Ureter (tissue), 1 donor: Measurements from ENCODE around the gene ZNF324B. TPM values are rescaled to one million over a fixed set of nuclear protein-coding genes. Genes with fewer than 3 reads are reported as not detected.
"Not testable (repeated sequence)": the region's sequence is repeated elsewhere in the genome, so short reads cannot be mapped to it uniquely, and the experiment has no call there.

Experiments
- DNase-seq: peaks from one replicate; pipeline ENCODE4 v3.0.0-alpha.2; 2020; ENCODE audit warnings: low spot score
- total RNA-seq: library from RNA; stranded (reverse); gene quantifications from one replicate; pipeline ENCODE4 v1.2.4, GENCODE V29; 2023
- donor health status: DM: yes; HTN: yes; CAD: no.

Gene ZNF324B
- 8.1 TPM for total RNA-seq

DNA sequence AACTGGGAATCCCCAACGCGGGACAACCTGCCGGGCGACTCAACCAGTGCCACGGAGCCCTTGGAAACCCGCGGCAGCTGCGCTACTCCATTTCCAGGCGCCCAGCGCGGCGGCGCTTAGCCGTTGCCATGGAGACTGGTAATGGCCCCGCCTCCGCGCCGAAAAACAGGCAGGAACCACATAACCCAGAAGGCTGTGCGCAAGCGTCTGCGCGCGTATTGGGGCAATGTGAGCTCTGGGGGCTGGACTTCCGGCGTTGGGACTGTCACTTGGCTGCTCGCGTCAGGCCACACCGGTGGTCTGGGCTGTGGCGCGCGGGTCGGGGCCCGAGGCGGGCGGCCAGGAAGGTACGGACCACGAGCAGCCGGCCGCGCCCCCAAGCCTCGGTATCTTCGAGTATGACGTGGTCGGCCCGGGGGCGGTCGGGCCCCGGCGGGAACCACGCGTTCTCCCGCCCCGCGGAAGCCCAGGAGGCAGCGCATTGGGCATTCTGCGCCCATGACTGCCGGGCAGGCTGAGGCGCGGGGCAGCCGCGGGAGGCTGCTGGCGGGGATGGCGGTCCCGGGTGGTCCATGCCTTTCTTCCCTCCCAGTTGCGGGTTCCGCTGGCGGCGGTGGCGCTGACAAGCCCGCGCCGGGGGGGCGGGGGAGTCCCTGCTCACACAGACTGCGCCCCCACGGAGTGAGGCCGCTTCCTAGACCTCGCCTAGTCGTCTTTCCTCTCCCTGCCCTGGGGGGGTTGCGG is at the start of gene ZNF324B:
TSS of gene ZNF324B (plus strand) at position 265 of the 744 bp plus-strand sequence. CDS start 2,080 bp downstream, outside the sequence.
- DNase-seq, result peak; percentile 96

DNA sequence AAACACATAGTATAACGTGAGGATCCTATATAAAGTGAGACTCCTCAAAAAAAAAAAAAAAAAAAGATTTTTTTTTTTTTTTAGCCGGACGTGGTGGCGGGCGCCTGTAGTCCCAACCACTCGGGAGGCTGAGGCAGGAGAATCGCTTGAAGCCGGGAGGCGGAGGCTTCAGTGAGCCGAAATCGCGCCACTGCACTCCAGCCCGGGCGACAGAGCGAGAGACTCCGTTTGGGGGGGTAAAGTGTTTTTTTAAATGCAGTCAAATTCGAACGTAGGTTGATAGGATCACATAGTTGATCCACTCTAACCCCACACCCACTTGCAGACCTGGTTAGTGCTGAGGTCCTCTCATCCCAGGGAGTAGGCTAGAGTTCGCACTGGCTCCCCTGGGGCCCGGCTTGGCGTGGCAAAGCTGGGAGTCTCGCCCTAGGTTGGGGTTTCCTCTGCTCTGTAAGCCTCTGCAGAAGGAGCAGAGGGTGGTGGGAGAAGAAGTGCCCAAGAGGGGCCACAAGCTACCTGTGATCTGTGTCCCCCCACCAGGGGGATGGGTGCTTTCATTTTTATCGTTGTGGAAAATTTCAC is 49.5 kb upstream of the ZNF324B start:
- no peak for DNase-seq

GRCh38 chr19:58403920-58404478 is 47.4 kb upstream of the ZNF324B start:
- not testable (repeated sequence) for DNase-seq

DNA sequence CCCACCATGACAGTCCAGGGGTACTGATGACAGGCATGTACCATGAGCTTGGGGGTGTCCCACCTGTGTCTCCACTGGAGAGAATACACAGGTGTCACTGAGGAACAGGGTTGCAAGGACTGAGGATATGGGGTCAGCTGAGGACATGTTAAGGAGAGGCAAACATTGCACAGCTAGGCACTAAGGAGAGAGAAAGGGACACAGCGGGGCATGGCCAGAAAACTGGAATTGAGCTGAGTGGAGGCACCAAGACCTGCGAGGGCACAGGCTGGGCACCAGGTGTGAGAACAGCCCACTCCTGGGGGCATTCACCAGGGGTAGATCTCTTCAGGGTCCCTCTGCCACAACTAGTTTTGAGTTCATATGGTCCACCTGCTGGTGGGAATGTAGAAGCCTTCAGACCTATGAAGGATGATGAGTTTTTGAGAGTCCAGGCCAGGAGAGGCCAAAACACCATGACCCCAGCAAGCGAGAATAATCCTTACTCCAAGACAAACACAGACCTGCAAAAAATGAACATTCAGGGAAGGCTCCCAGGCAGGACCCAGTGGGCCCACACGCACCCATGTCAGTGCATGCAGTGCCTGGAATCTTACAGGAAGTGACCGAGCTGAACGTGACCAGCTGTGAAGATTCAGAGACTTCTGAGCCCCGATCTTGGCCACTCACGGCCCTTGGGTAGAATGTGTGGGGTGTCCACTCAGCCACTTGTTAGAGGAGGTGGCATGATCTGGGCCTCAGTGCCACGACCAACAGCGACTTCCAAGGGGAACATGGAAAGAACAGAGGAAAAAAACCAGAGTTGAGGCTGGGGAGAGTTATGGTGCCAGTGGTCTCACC is 44.4 kb upstream of the ZNF324B start:
- DNase-seq, result no peak

- DNase-seq, result no peak
Observed at GRCh38 chr19:58407658-58408151, 43.7 kb upstream of the ZNF324B start.

DNA sequence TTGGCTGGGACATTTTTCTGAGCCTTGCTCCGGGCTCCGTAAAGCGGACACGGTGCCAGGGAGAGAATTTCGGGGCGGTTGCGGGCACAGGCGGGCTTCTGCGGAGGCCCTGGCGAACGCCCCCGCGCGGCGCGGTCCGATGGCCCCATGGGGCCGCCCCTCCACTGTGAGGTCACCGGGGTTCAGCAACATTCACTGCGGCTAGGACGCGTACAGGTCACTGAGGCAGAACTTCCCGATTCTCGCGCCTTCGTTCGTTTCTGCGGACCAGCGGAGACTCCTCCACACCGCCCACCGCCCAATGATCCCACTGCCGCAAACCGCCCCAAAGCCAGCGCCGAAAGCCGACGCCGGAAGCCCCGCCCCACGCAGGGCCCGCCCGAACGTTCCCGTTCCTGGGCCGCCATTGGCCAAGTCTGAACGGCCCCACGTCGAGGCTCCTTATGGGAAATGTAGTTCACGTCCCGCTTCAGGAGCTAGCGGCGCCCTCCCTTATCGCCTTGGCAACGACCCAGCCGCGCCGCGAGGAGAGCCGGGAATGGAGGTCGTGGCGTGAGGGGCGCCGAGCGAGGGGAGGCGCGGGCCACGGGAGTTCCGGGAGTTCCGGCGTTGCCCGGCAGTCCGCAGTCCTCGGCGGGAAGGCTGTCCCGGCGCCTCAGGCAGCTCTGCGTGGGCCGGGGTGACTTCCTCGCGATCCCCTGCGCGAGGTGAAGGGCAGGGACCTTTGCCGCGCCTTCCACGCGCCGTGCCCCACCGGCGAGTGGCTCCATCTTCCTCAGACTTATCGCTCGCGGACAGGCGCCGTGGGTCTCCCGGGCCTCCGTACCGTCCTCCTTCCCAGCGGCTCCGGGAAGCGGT is 43.0 kb upstream of the ZNF324B start, which contains the start of gene ZNF584:
TSS of gene ZNF584 (plus strand) at position 498 of the 858 bp plus-strand sequence. CDS start 499 bp downstream, outside the sequence.
- DNase-seq, result peak; percentile 96

DNA sequence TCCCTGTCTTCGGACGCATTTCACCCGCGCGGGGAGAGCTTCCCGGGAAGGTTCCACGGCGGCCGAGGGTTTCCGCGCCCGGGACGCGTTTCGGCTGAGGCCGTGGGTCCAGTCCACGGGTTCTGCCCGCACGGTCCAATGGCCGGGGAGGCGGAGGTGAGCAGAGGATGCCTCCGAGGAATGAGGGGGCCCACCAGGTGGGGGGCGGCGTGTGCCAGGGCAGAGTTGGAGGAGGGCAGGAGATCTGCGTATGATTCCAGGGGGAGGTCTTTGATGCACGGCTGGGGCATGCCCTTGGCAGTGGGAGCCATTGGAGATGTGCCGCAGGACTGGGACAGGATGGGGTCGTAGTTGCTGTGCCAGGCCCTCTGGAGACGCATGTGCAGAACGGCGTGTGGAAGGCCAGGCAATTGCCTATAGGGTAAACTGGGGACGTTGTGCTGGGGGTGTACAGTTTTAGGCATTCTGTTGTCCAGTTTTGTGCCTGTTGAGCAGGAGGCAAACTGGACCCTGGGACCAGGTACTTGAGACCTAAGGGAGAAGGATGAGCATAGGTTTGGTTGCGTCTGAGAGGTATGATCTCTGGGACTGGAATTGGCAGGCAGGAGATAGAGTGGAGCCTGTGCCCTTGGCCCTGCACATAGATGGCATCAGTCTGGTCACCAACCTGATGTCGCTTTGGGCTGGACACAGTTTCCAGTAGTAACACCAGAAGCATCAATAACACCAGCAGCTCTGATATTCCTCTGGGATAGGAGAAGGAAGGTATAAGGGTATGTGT is 42.2 kb upstream of the ZNF324B start:
- DNase-seq, result no peak

GRCh38 chr19:58416604-58417003 is 34.8 kb upstream of the ZNF324B start:
- no peak for DNase-seq

DNA sequence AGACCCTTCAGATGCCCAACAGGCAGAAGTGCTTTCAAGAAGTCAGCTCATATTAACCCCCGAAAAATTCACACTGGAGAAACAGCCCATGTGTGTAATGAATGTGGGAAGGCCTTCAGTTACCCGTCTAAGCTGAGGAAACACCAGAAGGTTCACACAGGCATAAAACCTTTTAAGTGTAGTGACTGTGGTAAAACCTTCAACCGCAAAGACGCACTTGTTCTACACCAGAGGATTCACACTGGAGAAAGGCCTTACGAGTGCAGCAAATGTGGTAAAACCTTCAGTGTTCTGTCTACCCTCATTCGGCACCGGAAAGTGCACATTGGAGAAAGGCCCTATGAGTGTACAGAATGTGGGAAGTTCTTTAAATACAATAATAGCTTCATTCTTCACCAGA is 34.4 kb upstream of the ZNF324B start:
- no peak for DNase-seq

GRCh38 chr19:58428617-58429016 is 22.8 kb upstream of the ZNF324B start:
- no peak for DNase-seq

DNA sequence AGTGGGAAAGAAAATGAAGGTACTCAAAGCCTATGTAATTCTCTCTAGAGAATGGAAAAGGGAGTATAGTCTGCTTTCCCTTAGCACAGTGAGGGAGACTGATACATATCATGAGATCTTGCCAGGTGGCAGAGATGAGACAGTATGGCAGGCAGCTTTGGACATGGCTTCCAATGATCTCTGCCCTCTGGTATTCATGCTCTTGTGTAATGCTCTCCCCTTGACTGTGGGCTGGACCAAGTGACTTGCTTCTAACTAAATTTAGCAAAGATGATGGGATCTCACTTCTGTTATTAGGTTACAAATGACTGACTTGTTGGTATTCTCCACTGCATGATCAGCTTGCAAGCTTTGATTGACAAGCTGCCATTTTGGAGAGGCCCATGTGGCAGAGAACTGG is 21.7 kb upstream of the ZNF324B start:
- no peak for DNase-seq

- DNase-seq, result no peak
Observed at GRCh38 chr19:58434217-58434616, 17.2 kb upstream of the ZNF324B start.

DNA sequence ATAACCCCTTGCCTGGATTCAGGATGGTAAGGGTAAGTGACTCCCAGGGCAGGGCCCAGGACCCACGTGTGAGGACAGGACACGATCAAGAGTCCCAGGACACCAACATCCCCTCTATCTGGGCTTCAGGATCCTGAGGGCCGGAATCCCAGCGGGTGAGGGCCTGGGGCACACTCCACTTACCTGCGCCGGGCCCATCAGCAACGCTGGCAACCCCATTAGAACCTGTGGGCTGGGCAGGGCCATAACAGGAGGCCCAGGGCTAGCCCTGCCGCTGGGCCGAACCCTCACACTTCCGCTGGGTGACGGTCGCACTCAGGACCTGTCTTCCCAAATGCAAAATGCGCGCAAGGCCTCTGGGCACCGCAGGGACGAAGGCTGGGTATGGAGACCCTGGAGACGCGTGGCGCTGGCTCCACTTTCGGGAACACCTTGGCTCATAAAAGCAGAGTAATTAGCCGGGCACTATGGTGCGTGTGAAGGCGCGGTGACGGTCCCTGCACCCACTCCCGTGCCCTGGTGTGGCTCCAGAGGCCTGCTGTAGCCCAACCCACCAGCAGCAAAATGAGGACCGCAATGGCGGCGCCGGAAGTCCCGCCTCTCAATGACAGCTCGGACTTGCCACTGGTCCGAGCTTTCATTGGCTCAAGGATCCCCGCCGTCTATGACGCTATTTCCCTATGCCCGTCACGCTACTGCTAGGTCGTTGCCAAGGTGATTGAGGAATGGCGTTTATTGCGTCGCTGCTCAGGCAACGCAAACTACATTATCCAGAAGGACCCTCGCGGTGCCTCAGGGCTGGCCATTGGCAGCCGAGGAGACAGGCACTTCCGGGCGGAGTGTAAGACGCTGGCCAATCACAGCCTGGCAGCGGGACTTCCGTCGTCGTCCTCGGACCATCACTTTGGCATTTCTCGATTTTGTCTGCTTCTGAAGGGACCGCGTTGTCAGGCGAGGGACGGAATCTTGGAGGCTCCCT is 11.6 kb upstream of the ZNF324B start, which contains the start of gene ZNF132:
TSS of gene ZNF132 (minus strand) at position 578 of the 979 bp plus-strand sequence. CDS start at position 246, 332 bp downstream.
- peak; percentile 98 for DNase-seq

- peak; percentile 57 for DNase-seq
Observed at GRCh38 chr19:58440556-58440955, 10.9 kb upstream of the ZNF324B start.

GRCh38 chr19:58442986-58443385 is 8.4 kb upstream of the ZNF324B start:
- not testable (repeated sequence) for DNase-seq

DNA sequence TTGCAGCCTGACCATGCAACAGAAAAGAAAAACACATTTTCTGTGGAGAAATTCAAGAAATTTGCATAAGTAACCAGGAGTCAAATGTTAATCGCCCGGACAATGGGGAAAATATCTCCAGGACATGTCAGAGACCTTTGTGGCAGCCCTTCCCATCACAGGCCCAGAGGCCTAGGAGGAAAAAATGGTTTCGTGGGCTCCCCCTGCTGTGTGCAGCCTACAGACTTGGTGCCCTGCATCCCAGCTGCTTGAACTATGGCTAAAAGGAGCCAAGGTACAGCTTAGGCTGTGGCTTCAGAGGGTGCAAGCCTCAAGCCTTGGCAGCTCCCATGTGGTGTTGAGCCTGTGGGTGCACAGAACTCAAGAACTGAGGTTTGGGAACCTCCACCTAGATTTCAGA is 2.6 kb upstream of the ZNF324B start:
- not testable (repeated sequence) for DNase-seq

DNA sequence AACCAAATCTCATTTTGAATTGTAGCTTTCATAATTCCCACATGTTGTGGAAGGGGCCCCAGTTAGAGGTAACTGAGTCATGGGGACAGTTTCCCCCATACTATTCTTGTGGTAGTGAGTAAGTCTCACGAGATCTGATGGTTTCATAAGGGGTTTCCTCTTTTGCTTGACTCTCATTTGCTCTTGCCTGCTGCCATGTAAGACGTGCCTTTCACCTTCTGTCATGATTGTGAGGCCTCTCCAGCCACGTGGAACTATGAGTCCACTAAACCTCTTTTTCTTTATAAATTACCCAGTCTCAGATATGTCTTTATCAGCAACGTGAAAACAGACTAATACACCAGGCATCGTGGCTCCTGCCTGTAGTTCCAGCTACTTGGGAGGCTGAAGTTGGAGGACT is 1.4 kb upstream of the ZNF324B start:
- DNase-seq, result not testable (repeated sequence)

- peak; percentile 54 for DNase-seq
Observed at GRCh38 chr19:58450856-58451357, 515 bp upstream of the ZNF324B start.
